Stimulated activated naive CD4-positive, alpha-beta T cell (primary cell): Measurements from ENCODE around the gene CLDN10.

Experiments used
- DNase-seq, 6 experiments: peaks; one replicate each; lab custom pipeline; 2025; lab: John Stamatoyannopoulos, UW

The CLDN10 gene

DNA sequence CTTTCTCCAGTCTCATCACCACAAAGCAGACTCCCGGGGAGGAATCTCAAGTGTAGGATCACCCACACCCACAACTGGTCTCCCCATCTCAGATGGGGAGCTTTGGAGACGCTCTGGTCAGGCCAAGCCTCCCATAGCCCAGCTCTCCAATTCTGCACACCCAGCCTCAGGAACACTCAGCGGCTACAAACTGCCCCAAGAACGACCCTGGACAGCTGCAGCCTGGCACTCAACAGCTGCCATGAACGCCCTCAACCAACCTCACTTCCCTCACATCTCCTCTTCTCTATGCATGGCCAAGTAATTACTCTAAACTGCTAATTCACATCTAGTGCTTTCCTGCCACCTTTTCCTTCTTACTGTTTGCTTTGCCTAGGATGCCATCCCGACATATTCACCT is 49.4 kb downstream of the CLDN10 start:
- DNase-seq, result no peak

DNA sequence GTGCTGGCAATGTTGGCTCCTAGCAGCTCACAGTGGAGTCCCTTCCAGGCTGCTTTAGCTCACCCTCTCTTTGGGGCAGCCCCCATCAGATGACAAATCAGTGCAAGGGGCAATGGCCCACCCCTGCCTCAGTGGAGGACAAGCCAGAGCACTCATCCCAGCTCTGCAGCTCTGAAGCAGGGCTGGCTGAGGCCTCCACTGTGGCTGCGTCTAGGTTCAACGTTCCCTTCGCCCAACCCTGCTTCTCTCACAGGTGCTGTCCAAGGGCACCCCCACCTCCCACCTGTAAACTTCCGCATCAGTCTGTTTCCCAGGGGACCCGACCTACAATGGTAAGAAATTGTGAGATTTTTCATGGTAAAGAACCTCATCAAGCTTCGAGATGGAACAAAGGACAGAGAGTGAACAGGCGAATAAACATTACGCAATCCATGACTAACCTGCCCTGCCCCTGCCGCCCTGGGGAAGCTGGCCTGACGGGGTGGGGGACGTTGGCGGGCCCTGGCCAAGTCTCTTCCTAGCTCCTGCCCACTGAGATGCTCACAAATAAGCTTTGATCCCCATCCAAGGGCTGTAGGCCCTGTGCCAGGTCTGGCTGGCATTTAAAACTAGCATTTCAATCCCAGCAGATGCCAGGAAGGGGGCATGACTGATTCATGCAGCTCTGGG is 51.5 kb downstream of the CLDN10 start:
- no peak for DNase-seq

DNA sequence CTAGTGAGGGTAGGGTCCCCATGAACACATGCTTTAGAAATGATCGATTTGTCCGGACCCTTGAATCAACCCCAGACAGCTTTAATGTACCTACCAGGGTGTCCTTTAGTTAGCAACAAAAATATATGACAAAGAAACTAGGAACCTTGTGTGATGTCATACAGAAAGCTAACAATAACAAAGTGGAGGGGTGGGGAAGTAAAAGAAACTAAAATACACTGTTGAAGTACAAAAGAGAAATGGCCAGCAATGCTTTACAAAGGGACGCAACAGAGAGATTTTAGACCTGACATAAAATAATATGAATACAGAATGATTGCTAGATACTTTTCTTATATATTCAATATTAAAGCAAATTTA is 52.0 kb downstream of the CLDN10 start:
- DNase-seq, result no peak

DNA sequence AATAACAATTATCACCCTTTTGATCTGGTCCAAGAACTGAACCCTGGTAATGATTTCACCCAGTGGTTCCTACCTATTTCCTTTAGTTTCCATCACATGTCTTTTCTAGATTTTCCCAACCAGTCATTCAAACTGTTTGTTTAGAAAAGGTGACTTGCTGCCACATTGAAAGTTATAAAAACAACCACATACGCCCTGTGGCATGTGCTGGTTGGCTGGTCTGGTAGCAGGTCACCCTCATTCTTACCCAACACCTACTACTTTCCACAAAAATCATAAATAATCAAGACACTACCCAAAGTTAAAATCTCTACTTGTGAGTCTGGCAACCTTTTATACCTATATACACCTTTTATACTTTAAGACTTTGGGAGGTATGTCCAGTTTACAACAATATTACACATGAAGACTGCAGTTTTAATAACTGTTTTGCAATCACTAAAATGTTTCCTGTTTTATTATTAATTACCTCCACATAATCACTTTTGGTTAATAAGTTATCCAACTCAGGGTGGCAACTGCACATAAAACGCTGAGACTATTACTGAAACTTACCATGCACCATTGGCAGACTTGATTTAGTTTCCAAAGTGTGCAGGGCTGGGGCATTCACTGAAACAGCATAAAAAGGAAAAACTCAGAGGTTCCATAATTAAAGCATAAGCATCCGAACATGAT is 53.1 kb downstream of the CLDN10 start:
- DNase-seq, result no peak

DNA sequence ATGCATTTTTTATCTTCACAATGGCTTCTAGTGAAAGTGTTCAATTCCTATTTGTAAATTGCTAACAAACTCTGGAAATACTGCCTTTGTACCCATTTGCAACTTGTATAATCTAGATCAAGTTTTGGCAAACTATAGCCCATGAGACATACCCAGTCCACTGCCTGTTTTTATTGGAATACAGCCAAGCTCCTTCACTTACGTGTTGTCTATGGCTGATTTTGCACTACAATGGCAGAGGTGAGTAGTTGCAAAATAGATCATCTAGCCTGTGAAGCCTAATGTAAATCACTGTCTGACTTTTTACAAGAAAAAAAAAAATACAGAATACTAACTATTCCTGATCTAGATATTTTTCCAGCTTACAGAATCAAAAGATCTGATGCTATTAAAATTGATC is 54.8 kb downstream of the CLDN10 start:
- no peak for DNase-seq

DNA sequence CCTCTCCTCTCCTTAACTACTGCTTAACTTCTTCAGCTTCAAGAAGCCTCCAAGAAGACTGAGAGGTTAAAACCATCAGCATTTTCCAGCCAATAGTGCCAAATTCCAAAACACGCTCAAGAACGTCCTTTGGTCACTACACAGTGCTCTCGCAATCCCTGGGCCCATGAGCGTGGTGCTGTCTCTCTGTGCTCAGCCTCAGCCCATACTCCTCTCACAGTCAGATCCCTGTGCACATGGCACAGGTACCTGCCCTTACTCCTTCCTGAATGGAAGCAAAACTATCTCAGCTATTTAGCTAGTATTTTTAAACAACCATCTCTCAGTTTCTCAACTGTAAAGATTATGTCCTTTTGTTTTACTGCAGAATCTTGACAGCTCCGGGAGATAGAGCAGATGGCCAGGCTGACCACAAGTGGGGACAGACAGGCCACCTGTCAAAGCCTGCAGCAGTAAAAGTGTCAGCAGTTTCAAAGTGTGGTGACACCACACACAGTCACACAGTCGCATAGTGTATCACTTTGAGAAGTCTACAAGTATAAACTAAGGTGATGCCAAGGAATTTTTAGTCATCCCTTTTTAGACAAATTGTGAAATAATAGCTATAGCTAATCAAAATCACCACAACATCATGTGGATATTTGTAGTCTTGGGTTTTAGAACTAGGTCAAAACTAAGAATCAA is 56.3 kb downstream of the CLDN10 start:
- no peak for DNase-seq

DNA sequence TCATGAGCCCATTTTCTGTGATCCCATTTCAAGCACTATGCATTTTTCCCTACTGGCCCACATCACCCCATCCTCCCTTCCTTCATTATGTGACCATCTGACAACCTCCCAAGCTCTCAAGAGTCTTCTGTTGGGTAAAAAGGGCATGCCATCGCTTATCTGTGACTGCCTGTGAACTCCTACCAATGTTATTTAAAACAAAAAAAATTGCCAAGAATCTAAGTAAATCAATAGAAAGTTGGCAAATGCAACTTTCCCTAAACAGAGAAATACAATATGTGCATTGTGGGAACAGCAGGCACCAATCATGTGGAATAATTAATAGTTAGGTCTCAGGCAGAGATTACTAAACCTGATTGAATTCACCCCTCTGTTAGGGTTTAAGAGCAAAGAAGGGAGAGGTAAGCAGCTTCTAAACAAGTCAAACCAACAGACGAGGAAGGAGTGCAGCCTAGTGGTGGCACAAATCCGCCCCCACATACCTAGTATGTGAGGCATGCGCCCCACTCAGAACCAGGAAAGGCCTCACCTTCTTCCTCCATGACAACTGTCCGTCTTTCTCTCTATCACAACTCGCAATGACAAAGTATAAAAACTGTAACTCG is 62.2 kb downstream of the CLDN10 start:
- no peak for DNase-seq

DNA sequence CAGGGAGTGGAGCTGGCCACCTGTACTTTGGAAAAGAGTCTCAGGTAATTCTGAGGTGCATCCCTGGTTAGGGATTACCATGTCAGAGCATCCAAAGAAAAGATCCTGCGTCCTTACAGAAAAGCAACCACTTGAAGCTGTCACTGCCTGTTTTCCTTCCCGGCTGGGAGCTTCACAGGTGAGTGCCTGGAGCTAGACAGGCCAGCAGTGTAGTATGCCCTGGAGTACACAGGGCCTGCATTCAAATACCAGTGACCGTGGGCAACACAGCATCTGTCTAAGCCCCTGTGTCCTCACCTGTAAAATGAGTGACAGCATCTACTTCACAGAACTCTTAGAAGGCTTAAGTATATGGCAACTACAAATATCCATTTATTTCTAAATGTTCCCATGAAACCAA is 63.0 kb downstream of the CLDN10 start:
- DNase-seq, result no peak

DNA sequence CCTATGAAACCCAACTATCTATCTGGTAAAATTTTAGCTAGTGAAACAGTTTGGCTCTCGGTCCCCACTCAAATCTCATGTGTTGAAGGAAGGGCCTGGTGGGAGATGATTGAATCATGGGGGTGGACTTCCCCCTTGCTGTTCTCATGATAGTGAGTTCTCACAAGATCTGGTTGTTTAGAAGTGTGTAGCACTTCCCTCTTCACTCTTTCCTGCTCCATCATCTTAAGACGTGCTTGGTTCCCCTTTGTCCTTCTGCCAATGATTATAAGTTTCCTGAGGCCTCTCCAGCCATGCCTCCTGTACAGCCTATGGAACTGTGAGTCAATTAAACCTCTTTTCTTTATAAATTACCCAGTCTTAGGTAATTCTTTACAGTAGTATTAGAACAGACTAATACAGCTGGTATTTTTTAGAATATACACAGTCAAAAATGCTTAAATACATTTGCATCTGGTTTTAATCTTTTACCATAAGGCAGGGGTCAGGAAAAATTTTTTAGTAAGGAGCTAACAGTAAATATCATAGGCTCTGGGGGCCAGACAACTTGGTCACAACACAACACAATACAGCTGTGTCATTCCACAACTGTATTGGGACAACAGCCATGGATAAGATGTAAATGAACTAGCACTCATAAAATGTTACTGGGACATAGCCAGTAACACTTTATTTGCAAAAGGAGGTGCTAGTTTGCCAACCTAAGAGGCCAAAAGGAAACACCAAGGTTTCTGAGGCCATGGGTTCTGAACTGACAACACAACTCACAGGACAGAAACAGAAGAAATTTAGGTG is 67.7 kb downstream of the CLDN10 start:
- DNase-seq, result no peak

DNA sequence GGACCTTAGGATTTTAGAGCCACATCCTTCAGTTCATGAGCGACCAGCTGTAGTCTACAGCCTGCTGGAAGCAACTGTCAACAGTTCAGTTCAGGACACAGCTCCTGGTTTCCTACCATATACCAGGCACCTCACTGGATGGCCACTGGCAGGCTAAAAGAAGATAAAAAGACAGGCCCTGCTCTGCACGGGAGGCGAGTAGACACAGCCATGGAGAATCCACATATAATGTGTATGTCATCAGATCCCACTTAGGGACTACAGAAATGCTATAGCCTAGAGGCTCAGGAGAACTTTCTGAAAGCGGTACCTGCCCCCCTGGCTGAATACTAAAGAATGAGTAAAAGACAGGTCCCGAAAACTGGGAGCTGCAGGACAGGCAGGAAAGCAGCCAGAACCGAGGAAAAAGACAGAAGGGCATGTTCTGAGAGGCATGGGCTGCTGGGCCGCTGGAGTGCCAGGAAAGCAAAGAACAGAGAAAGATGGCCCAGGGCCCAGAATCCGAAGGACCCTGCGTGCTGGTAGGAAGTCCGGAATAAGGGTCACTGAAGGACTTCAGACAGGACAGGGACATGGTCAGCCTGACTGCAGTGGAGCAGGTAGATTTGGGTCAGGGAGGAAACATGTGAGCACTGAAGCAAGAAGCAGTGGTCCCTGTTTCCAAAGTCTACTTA is 68.4 kb downstream of the CLDN10 start:
- no peak for DNase-seq

DNA sequence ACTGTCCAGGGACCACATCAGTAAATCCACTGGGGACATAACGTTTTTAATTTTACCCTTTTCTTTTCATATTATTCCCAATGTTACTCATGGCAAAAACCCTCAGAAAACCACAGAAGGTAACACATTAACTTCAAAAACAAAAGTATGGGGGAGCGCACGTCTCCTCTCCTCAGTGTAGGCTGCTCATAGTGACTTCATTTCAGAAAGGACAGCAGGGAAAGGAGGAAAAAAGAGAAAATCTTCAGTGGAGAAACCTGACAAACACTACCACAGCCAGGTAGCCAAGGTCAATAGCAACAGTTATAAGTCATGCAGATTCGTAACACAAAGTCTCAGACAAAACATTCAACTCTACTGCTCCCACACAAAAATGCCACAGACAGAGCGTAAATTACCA is 70.6 kb downstream of the CLDN10 start:
- DNase-seq, result no peak

DNA sequence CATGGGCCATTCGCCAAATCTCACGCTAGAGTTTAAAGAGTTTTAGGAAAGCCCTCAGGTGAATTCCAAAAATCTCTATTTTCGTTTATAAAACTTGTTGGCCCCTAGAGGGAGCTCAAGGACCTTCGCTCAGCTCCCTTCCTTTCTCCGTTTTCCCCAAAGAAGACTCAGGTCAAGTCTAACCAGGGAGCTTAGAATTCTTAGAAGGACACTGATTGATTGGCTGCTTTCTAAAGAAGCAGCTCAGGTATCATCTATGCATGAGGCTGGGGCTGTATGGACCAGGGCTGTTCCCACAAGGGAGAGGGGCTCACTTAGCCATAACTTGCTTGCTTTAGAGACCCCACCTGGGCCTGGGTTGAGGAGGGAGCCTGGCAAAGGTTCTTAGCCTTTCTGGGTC is 71.5 kb downstream of the CLDN10 start:
- DNase-seq, result peak in 2 of 6 experiments; percentile 18 to 41

DNA sequence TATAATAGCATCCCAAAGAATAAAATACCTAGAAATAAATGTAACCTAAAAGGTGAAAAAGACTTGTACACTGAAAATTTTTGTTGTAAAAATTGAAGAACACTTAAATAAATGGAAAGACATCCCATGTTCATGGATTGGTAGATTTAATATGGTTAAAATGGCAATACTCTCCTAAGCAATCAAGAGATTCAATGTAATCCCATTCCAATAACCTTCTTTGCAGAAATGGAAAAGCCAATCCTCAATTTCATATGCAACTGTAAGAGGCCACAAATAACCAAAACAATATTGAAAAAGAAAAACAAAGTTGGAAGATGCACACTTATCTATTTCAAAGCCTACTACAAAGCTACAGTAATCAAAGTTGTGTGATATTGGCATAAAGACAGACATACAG is 74.2 kb downstream of the CLDN10 start:
- no peak for DNase-seq

DNA sequence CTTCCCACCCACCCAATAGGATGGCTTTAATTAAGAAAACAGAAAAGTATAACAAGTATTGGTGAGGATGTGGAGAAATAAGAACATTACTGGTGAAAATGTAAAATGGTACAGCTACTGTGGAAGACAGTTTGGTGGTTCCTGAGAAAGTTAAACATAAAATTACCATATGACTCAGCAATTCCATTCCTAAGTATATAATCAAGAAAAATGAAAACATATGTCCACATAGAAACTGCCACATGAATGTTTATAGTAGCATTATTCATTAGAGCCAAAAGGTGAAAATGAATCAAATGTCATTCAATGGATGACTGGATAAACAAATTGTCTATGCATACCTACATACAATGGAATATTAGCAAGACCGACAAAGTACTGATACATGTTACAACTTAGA is 75.1 kb downstream of the CLDN10 start:
- no peak for DNase-seq

DNA sequence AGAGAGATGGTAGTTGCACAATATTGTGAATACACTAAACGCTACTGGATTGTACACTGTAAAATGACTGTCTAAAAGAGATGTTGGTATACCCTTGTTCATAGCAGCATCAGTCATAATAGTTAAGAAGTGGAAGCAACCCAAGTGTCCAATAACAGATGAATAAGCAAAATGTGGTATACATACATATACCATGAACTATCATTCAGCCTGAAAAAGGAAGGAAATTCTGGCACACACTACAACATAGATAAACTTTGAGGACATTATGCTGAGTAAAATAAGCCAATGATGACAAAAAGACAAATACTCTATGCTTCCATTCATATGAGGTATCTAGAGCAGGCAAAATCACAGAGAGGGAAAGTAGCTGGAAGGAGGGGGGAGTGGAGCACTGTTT is 76.0 kb downstream of the CLDN10 start:
- no peak for DNase-seq

DNA sequence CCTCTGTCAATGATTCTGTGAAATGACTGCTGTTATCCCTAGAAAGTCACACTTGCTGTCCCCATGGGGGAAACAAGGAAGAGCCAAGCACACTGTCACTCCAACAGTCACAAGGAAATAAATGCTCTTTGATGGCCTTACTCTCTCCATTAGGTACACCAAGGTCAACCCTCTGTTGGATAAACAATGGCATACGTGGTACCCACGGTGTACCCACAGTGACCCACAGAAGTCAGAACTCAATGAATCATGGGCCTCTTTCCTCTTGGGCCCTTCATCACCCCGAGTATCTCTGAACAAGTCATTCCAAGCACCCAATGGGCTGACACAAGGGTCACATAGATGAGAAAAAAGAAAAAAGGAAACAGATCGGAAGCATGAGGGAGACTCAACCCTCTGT is 76.6 kb downstream of the CLDN10 start:
- no peak for DNase-seq
